IPS-18a (cell line): ENCODE results near the gene PHAX.
A peak's percentile ranks its signal among the peaks of the same experiment; 100 is the strongest.
"Not testable (repeated sequence)": the region's sequence is repeated elsewhere in the genome, so short reads cannot be mapped to it uniquely, and the experiment has no call there.

Experiments
- H3K27ac ChIP-seq: one replicate; pipeline ENCODE4 v1.5.1; 2013; ENCODE audit warnings: low read length
- H3K27me3 ChIP-seq: one replicate; pipeline ENCODE4 v1.6.1; 2013; ENCODE audit warnings: mild to moderate bottlenecking, low read length; ENCODE audit not compliant: control insufficient read depth, insufficient read depth
- H3K36me3 ChIP-seq: one replicate; pipeline ENCODE4 v1.6.1; 2013; ENCODE audit warnings: low read depth, low read length; ENCODE audit not compliant: control insufficient read depth
- H3K4me1 ChIP-seq: one replicate; pipeline ENCODE4 v1.6.1; 2013; ENCODE audit warnings: low read depth, low read length; ENCODE audit not compliant: control insufficient read depth
- H3K4me3 ChIP-seq: one replicate; pipeline ENCODE4 v1.5.1; 2013; ENCODE audit warnings: low read length
- H3K9ac ChIP-seq: one replicate; pipeline ENCODE4 v1.6.1; 2013; ENCODE audit warnings: mild to moderate bottlenecking, low read length, moderate library complexity
- H3K9me3 ChIP-seq: one replicate; pipeline ENCODE4 v1.6.1; 2013; ENCODE audit warnings: low read depth, low read length; ENCODE audit not compliant: control insufficient read depth

Gene PHAX

GRCh38 chr5:126587551-126588390 lies 13.0 kb upstream of the PHAX start:
- no peaks in the 10 kb centered on the region for H3K9me3 ChIP-seq
- H3K27ac ChIP-seq = no peak overlapping the region
- H3K4me1 ChIP-seq = peaks cover 5% of the 10 kb centered on the region
- H3K4me3 ChIP-seq = no peak overlapping the region
- no peaks in the 10 kb centered on the region for H3K27me3 ChIP-seq
- H3K9ac ChIP-seq = no peak overlapping the region
- H3K36me3 ChIP-seq = peaks cover 57% of the 10 kb centered on the region

- no peak overlapping the region for H3K9ac ChIP-seq
- H3K36me3 ChIP-seq = peaks cover 46% of the 10 kb centered on the region
Measured at GRCh38 chr5:126589536-126590297, 11.0 kb upstream of the PHAX start.

GRCh38 chr5:126591549-126591948 lies 9.2 kb upstream of the PHAX start:
- peaks cover 29% of the 10 kb centered on the region for H3K36me3 ChIP-seq
- no peak overlapping the region for H3K4me3 ChIP-seq
- peaks cover 12% of the 10 kb centered on the region for H3K4me1 ChIP-seq
- no peak overlapping the region for H3K27ac ChIP-seq
- no peak overlapping the region for H3K9ac ChIP-seq
- H3K27me3 ChIP-seq = no peaks in the 10 kb centered on the region
- no peaks in the 10 kb centered on the region for H3K9me3 ChIP-seq

More at GRCh38 chr5:126589536-126590297, 11.0 kb upstream of the PHAX start:
- Histone ChIP-seq H3K27me3 (no peaks in the 10 kb centered on the region), H3K9me3 (no peaks in the 10 kb centered on the region), H3K4me1 (peaks cover 12% of the 10 kb centered on the region), H3K4me3 (no peak overlapping the region), H3K27ac (no peak overlapping the region)

GRCh38 chr5:126594748-126595485 lies 5.8 kb upstream of the PHAX start, which contains the start of gene ALDH7A1:
Gene ALDH7A1, minus strand, starts transcription at chr5:126595219. Its CDS starts 21 bp downstream, at chr5:126595198.
- H3K27me3 ChIP-seq = no peaks in the 10 kb centered on the region
- H3K4me3 ChIP-seq = peak within 1 kb of the TSS; percentile 74
- H3K4me1 ChIP-seq = peaks cover 23% of the 10 kb centered on the region
- no peaks in the 10 kb centered on the region for H3K9me3 ChIP-seq
- H3K27ac ChIP-seq = peak within 1 kb of the TSS; percentile 98
- peaks cover 12% of the 10 kb centered on the region for H3K36me3 ChIP-seq
- peak within 1 kb of the TSS; percentile 88 for H3K9ac ChIP-seq

- H3K27ac ChIP-seq = peak overlapping the region; percentile 98
Measured at GRCh38 chr5:126595486-126596083, 5.2 kb upstream of the PHAX start.

GRCh38 chr5:126597156-126597555 lies 3.6 kb upstream of the PHAX start:
- H3K9me3 ChIP-seq = no peaks in the 10 kb centered on the region
- H3K4me3 ChIP-seq = no peak overlapping the region
- H3K27ac ChIP-seq = no peak overlapping the region
- H3K27me3 ChIP-seq = no peaks in the 10 kb centered on the region
- peaks cover 4% of the 10 kb centered on the region for H3K36me3 ChIP-seq
- H3K9ac ChIP-seq = no peak overlapping the region
- peaks cover 30% of the 10 kb centered on the region for H3K4me1 ChIP-seq

More at GRCh38 chr5:126595486-126596083, 5.2 kb upstream of the PHAX start:
- Histone ChIP-seq H3K27me3 (no peaks in the 10 kb centered on the region), H3K9me3 (no peaks in the 10 kb centered on the region), H3K9ac (peak overlapping the region; percentile 88), H3K36me3 (peaks cover 9% of the 10 kb centered on the region), H3K4me1 (peaks cover 30% of the 10 kb centered on the region), H3K4me3 (peak overlapping the region; percentile 74)

GRCh38 chr5:126599499-126599898 lies 1.2 kb upstream of the PHAX start:
- Histone ChIP-seq H3K36me3 (peaks cover 13% of the 10 kb centered on the region), H3K27me3 (no peaks in the 10 kb centered on the region), H3K4me1 (peaks cover 18% of the 10 kb centered on the region), H3K4me3 (no peak overlapping the region), H3K9me3 (no peaks in the 10 kb centered on the region), H3K27ac (peak overlapping the region; percentile 73), H3K9ac (peak overlapping the region; percentile 89)

GRCh38 chr5:126599971-126600630 lies 646 bp upstream of the PHAX start:
- Histone ChIP-seq H3K36me3 (peaks cover 13% of the 10 kb centered on the region), H3K9ac (peak overlapping the region; percentile 89), H3K4me3 (peak overlapping the region; percentile 96), H3K4me1 (peaks cover 18% of the 10 kb centered on the region), H3K27ac (peak overlapping the region; percentile 83)
- not testable (repeated sequence) for H3K9me3 ChIP-seq, H3K27me3 ChIP-seq

GRCh38 chr5:126603402-126603991 lies 2.8 kb downstream of the PHAX start:
- Histone ChIP-seq H3K36me3 (peaks cover 38% of the 10 kb centered on the region), H3K27ac (no peak overlapping the region), H3K9me3 (no peaks in the 10 kb centered on the region), H3K9ac (no peak overlapping the region), H3K27me3 (no peaks in the 10 kb centered on the region), H3K4me3 (no peak overlapping the region), H3K4me1 (peaks cover 18% of the 10 kb centered on the region)

- Histone ChIP-seq H3K36me3 (peaks cover 57% of the 10 kb centered on the region), H3K27me3 (no peaks in the 10 kb centered on the region), H3K27ac (no peak overlapping the region), H3K9ac (no peak overlapping the region), H3K4me1 (peaks cover under 1% of the 10 kb centered on the region), H3K4me3 (no peak overlapping the region), H3K9me3 (no peaks in the 10 kb centered on the region)
Measured at GRCh38 chr5:126605525-126605924, 4.8 kb downstream of the PHAX start.
